Vagina (tissue), 2 donors: ENCODE measurements around the gene TMEM270.

ENCODE experiments used
- CTCF ChIP-seq, 3 experiments: fragments of 450-650 bp in 2 of 3; fragments of 200-600 bp in 1 of 3; sonication (generic) in 1 of 3; IDR thresholded peaks; one replicate each; pipeline ENCODE4 v1.5.1; 2017 to 2019; ENCODE audit warnings: antibody characterized with exemption in 3 of 3, mild to moderate bottlenecking in 2 of 3, moderate library complexity in 2 of 3
- POLR2A ChIP-seq, 2 donors: fragments of 450-650 bp; IDR thresholded peaks; one replicate each; pipeline ENCODE4 v1.6.1; 2017; ENCODE audit warnings: antibody characterized with exemption in 2 of 2, mild to moderate bottlenecking in 2 of 2, moderate library complexity in 2 of 2
- POLR2AphosphoS5 ChIP-seq, 2 donors: sonication (generic); formaldehyde crosslinking; IDR thresholded peaks; one replicate each; pipeline ENCODE4 v1.9.0; 2017; ENCODE audit warnings: antibody characterized with exemption in 2 of 2, mild to moderate bottlenecking in 2 of 2, low read depth in 1 of 2; ENCODE audit not compliant: insufficient read depth in 1 of 2

GRCh38 chr7:73844848-73845460 is 16.0 kb upstream of the TMEM270 start:
- TF ChIP-seq POLR2A (IDR thresholded peaks at IDR 0.05) (no peak), CTCF (IDR thresholded peaks at IDR 0.05) (no peak), POLR2AphosphoS5 (IDR thresholded peaks at IDR 0.05; ENCODE audit: insufficient read depth in 1 of 2, low read depth in 1 of 2) (no peak)
